ENCODE data around the gene RUNDC3A.
"Not testable (repeated sequence)": the region's sequence is repeated elsewhere in the genome, so short reads cannot be mapped to it uniquely, and the experiment has no call there.

Gene RUNDC3A

DNA sequence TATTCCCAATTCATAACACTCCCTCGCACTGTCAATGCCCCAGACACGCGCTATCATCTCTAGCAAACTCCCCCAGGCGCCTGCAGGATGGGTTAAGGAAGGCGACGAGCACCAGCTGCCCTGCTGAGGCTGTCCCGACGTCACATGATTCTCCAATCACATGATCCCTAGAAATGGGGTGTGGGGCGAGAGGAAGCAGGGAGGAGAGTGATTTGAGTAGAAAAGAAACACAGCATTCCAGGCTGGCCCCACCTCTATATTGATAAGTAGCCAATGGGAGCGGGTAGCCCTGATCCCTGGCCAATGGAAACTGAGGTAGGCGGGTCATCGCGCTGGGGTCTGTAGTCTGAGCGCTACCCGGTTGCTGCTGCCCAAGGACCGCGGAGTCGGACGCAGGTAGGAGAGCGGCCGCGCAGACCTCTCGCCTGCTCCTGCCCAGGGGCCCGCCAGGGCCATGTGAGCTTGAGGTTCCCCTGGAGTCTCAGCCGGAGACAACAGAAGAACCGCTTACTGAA, 36.6 kb downstream of the RUNDC3A start, which contains the start of gene GRN:
Gene GRN (plus strand): TSS at position 364 of the 515 bp plus-strand sequence. CDS start 3,863 bp downstream, outside the sequence.
- DNase-seq (ENCODE audit: low read depth): peak; percentile 71

DNA sequence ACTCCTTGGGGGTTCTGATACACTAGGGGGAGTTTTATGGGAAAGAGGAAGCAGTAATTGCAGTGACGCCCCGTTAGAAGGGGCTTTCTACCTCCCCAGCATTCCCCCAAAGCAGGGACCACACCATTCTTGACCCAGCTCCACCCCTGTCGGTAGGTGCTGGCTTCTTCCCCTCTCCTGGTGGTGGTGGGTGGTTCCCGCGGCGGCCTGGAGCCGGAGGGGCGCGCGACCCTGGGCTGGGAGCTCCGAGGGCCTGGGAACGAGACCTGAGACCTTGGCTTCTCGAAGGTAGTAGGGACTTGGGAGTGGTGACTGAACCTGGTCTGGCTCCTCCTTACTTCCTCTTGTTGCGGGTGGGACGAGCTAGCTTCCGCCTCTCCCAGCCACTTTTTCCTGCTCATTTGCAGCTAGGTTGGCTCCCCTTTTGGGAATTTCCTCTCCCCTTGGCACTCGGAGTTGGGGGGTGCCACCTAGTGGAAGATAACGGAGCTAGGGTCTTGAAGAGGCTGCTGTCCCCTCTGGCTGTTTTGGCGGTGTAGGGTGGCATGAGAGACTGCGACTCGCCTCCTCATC, 37.1 kb downstream of the RUNDC3A start:
- peak; percentile 34 for DNase-seq (ENCODE audit: low read depth)

DNA sequence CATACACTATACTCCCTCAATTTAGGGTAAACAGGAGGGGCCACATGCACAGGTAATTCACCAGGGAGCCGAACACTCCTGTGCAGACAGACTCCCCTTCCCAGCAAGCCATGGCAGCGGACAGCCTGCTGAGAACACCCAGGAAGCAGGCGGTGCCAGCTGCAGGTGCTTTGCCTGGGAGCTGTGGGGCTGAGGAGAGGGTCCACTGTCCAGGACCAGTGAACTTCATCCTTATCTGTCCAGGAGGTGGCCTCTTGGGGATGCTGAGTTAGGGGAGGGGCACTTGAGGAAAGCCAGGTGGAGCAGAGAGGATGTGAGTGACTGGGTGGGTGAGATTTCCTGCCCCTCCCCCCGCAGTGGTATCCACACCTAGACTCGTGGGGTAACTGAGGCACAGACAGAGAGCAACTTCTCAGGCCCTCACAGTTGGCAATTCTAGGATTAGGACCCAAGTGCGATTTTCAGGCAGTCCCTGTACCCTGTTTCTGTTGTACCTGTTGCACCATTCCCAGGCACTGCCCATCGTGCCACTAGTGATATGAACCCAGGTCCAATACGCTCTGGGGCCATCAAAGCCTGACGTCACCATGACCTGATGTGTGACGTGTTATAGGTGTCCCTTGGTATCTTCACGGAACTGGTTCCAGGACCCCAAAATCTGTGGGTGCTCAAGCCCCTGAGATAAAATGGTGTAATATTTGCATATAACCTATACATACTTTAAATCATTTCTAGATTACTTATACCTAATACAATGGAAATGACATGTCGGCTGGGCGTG, 37.9 kb downstream of the RUNDC3A start:
- no peak for DNase-seq (ENCODE audit: low read depth)

- DNase-seq (ENCODE audit: low read depth): not testable (repeated sequence)
Measured at GRCh38 chr17:44347206-44348055, 39.0 kb downstream of the RUNDC3A start.

DNA sequence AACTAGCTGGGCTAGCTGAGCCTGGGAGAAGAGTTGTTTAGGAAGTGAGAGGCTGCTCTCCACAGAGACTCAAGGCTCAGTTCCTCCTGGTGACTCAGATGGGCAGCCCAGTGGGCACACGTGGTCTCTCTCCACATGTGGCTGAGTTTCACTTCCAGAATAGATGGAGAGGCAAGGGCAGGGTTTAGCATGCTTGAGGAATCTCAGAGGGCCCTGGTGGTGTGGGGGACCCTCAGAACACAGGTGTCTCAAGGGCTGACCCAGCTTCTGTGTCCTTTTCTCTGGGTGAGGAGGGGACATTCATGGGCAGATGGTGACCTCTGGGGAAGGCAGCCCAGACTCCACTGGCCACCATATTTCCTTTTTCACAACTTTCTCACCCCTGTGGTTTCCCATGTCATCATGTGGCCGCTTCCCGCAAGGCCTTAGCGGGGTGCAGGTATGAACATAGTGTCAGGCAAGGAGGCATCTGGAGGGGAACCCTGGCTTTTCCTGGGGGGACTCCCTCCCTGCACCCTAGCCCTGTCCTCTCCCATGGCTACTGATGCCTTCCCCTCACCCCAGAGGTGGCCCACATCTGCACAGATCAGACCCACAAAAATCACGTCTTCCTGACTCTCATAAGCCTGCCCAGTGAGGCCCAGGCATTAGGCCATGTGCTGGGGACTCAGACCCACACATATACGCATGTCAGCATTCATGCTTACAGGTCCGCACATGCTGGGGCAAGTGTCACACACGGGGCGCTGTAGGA, 40.0 kb downstream of the RUNDC3A start:
- DNase-seq (ENCODE audit: low read depth): no peak

DNA sequence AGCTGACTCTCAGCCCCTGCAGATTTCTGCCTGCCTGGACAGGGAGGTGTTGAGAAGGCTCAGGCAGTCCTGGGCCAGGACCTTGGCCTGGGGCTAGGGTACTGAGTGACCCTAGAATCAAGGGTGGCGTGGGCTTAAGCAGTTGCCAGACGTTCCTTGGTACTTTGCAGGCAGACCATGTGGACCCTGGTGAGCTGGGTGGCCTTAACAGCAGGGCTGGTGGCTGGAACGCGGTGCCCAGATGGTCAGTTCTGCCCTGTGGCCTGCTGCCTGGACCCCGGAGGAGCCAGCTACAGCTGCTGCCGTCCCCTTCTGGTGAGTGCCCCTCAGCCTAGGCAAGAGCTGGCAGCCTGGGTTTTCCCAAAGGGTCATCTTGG, 40.6 kb downstream of the RUNDC3A start:
- no peak for DNase-seq (ENCODE audit: low read depth)

GRCh38 chr17:44349553-44350070, 41.2 kb downstream of the RUNDC3A start:
- DNase-seq (ENCODE audit: low read depth): no peak

DNA sequence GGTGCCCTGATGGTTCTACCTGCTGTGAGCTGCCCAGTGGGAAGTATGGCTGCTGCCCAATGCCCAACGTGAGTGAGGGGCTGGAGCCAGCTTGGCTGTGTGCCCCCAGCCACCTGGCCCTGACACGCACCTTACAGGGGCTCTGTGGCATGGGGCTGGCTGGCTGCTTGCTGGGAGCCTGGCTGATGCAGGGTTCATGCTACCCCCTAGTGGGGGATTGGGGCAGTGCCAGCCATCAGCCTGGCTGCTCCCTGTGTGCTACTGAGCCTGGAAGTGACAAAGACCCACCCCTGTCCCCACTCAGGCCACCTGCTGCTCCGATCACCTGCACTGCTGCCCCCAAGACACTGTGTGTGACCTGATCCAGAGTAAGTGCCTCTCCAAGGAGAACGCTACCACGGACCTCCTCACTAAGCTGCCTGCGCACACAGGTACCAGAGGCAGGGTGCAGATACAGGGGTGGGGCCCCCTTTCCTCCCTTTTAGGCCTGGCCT, 42.4 kb downstream of the RUNDC3A start:
- peak; percentile 57 for DNase-seq (ENCODE audit: low read depth)

- no peak for DNase-seq (ENCODE audit: low read depth)
Measured at GRCh38 chr17:44351464-44351863, 43.1 kb downstream of the RUNDC3A start.

DNA sequence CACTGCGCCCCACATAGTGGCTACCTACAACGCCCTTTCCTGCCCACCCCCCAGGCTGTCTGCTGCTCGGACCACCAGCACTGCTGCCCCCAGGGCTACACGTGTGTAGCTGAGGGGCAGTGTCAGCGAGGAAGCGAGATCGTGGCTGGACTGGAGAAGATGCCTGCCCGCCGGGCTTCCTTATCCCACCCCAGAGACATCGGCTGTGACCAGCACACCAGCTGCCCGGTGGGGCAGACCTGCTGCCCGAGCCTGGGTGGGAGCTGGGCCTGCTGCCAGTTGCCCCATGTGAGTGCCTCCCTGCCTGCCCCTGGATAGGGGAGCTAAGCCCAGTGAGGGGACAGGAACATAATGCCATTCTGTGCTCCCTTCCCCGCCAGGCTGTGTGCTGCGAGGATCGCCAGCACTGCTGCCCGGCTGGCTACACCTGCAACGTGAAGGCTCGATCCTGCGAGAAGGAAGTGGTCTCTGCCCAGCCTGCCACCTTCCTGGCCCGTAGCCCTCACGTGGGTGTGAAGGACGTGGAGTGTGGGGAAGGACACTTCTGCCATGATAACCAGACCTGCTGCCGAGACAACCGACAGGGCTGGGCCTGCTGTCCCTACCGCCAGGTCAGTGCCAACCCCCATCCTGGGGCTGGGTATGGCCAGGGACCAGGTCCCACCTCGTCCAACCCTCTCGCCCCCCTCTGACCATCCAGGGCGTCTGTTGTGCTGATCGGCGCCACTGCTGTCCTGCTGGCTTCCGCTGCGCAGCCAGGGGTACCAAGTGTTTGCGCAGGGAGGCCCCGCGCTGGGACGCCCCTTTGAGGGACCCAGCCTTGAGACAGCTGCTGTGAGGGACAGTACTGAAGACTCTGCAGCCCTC, 43.8 kb downstream of the RUNDC3A start:
- no peak for DNase-seq (ENCODE audit: low read depth)

GRCh38 chr17:44352828-44353671, 44.6 kb downstream of the RUNDC3A start:
- no peak for DNase-seq (ENCODE audit: low read depth)

DNA sequence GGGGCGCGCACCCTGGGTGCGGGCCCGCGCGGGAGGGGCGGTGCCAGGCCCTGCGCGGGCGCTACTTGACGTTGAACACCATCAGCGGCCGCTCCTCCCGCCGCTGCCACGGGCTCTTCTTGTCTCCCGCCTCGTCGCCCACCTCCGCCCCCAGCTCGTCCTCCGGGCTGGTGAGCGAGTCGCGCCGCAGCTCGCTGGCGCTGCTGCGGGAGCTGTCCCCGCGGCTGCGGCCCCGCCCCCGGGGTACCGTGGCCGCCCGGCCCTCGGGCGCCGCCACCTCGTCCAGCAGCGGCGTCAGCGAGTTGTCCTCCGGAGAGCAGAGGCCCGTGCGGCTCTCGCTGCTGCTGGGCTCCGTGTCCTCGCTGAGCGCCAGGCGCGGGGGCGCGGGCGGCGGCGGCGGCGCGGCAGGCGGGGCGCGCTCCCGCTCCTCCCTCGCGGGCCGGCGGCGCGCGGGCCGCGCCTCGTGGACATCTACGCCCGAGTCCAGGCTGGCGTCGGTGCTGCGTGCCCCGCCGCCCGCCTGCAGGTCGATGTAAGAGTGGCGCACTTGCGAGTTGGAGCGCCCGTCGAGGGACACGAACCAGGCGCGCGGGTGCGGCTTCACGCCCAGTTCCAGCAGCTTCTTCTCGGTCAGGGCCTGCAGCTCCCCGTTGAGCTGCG, 45.4 kb downstream of the RUNDC3A start:
- DNase-seq (ENCODE audit: low read depth): no peak

DNA sequence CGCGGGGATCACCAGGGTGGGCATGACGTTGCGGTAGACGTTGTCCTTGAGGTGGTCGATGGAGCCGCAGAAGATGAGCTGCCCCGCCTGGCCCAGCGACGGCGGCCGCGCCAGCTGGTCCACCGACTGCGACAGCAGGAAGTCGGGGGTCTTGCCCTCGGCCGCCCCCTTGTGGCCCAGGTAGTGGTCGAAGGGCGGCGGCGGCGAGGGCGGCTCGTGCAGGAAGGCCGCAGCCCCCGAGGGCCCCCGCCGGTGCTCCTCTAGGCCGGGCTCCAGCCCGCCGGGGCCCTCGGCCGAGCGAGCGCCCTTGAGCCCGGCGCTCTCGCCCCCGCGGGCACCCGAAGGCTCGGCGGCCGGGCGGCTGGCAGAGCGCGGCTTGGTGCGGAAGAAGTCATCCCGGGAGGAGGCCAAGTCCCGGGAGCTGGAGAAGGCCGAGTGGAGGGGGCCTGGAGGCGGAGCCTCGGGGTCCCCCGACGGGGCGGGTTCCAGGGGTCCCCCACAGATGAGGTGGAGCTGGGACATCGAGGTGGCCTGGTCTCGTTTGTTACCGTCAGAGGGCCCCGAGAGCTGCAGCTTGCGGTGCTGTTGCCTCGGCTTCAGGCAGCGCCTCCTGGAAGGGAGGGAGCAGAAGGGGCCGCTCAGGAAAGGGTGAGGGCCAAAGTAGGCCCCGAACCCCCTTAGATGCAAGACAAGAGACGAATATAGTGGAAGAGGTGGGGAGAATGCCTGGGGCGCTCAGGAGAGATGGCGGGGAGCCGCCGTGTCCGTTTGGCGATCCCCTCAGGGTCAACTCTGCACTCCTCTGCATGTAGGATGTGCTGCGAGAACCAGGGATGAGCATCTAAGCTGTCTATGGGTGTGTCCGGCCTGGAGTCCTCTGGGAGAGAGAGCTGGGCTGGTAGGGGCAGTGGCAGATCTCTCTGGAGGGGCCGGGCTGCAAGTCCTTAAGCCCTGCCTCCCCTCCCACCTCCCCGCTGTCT, 46.5 kb downstream of the RUNDC3A start:
- DNase-seq (ENCODE audit: low read depth): peak; percentile 53

DNA sequence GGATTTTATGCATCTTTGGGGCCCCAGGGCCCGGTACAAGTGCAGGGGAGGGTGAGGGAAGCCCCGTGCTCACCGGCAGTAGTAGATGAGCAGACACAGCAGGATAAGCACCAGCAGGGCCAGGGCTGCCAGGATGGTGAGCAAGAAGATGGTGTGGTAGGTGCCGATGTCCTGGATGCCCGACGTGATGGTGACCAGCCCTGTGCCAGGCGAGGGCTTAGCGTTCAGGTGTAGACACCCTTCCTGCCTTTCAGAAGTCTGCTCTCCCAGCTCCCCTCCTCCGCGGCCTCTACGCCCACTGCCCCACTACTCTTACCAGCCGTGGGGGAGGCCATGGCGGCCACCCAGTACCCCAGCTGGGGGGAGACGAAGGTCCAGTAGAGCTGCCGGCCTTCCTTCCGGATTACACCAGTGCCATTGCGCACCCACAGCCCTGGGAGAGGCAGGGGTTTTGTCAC, 47.3 kb downstream of the RUNDC3A start:
- no peak for DNase-seq (ENCODE audit: low read depth)

GRCh38 chr17:44356241-44356640, 47.8 kb downstream of the RUNDC3A start:
- DNase-seq (ENCODE audit: low read depth): no peak

DNA sequence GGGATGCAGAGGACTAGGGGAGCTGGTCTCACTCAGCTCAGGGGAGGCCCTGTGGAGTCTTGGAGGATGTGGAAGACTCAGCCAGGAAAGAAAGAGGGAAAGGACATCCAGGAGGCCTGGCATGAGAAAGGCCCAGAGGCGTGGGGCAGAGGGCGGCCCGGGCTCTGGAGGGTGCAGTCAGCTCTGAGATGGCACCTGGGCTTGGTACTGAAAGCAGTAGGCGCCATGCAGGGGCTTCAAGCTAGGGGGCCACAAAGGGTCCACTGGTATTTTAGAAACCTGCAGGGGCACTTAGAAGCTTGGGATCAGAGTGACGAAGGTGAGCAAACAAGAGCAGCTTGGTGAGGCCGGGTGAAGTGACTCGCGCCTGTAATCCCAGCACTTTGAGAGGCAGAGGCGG, 49.7 kb downstream of the RUNDC3A start:
- no peak for DNase-seq (ENCODE audit: low read depth)

DNA sequence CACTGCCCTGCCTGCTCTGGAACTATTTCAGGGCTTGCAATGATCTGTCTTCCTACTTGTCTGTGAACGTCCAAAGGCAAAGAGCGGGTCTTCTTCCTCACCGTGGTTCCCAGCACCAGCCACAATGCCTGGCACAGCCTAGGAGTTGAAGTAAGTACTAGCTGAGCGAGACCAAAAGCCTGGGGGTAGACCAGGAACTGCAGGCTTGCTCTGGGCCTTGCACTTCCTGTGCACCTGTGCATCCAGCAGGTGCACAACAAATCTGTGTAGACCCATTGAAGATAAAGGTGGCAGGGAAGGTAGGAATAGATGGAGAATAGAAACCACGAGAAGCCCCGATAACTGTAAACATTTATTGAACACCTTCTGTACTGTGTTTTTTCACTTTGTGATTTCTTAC, 50.6 kb downstream of the RUNDC3A start:
- DNase-seq (ENCODE audit: low read depth): no peak
